GM21381 (cell line): ENCODE measurements around the gene ZMIZ1.

ENCODE experiments used
- ATAC-seq: cut with Tn5 transposase; IDR thresholded peaks from one replicate; pipeline ENCODE4 v1.9.1; 2021; ENCODE audit warnings: mild to moderate bottlenecking, moderate library complexity; ENCODE audit not compliant: unreplicated experiment

The ZMIZ1 gene

DNA sequence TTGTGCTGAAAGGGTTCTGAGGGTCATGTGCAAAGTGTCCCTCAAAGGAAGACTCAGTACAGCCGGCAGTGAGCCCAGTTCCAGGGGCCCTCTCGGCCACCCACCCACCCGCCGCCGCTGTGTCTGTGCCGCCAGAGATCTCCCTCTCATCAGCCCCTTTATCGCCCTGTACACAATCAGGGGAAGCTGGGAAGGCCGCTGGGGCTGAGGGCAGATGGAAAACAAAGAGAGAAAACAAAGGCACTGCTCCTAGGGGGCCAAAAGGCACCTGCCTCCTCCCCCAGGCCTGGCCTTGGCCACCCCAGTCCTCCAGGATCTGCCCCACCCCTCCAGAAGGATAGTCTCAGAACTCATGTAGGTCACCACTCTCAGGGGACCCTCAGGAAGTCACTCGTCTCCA, 67.0 kb downstream of the ZMIZ1 start:
- ATAC-seq, result no peak

GRCh38 chr10:79136236-79137005, 67.7 kb downstream of the ZMIZ1 start:
- ATAC-seq, result no peak

- ATAC-seq, result peak; percentile 7
These were observed 68.6 kb downstream of the ZMIZ1 start for GRCh38 chr10:79137300-79137756.

- peak; percentile 91 for ATAC-seq
These were observed 69.1 kb downstream of the ZMIZ1 start for GRCh38 chr10:79137826-79138225.

DNA sequence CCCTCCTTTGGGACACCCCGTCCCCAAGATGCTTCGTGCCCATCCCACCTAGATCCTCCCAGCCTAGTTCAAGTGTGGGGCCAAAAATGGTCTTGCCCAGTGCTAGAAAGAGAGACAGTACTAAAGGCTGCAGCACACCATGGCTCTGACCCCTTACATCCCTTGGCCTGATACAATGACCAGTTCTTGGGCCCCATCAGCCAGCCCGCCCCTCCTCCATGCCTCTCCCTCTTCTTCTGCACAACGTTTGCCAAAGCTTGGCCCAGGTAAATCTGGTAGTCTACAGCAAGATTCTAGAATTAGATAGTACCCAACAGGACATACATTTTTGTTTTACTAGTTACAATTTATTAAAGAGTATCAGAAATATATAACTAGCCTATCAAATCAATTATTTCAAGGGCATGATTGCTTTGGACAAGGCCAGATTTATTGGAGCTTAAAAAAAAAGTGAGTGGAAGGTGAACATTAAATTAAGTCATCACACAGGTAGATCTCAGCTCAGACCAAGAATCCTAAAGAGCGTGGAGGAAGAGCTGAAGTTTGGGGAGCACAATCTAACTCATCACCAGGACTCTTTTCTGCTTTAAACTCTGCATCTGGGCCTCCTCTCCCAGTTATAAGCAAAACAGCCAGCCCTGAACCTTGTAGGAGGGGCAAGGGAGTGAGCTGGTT, 69.8 kb downstream of the ZMIZ1 start:
- no peak for ATAC-seq

GRCh38 chr10:79139124-79139835, 70.5 kb downstream of the ZMIZ1 start:
- no peak for ATAC-seq

GRCh38 chr10:79140085-79140793, 71.5 kb downstream of the ZMIZ1 start:
- no peak for ATAC-seq

DNA sequence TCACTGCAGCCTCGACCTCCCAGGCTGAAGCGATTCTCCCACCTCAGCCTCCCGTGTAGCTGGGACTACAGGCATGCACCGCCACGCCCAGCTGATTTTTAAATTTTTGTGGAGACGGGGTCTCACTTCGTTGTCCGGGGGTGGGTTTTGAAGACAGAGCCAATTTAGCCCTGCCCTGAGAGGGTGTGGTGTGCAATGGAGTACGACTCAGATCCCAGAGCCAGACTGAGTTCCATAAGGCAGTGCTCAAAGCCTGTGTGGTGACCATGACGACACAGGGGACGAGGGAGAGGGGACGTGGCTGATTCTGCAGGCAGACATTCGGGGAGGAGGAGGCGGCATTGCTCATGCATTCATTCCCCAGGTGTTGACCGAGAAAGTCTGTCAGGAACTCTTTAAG, 72.1 kb downstream of the ZMIZ1 start:
- no peak for ATAC-seq

DNA sequence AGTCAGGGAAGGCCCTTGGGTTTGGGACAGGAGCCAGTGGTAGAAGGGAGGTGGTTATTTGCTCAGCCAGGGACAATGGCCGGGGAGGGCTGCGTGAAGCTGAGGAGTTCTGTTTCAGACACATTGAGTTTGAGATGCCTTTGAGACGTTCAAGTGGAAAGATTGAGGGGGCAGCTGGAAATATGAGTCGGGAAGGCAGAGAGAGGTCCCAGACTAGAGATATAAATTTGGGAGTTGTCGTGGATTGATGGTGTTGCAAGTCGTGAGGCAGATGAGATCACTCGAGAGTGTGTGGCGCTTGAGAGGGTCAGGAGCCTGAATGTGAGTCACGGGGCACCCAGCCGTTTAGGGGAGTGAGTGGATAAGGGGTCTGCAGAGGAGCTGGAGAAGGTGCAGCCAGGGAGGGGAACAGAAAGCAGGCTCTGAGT, 73.3 kb downstream of the ZMIZ1 start:
- ATAC-seq, result no peak

DNA sequence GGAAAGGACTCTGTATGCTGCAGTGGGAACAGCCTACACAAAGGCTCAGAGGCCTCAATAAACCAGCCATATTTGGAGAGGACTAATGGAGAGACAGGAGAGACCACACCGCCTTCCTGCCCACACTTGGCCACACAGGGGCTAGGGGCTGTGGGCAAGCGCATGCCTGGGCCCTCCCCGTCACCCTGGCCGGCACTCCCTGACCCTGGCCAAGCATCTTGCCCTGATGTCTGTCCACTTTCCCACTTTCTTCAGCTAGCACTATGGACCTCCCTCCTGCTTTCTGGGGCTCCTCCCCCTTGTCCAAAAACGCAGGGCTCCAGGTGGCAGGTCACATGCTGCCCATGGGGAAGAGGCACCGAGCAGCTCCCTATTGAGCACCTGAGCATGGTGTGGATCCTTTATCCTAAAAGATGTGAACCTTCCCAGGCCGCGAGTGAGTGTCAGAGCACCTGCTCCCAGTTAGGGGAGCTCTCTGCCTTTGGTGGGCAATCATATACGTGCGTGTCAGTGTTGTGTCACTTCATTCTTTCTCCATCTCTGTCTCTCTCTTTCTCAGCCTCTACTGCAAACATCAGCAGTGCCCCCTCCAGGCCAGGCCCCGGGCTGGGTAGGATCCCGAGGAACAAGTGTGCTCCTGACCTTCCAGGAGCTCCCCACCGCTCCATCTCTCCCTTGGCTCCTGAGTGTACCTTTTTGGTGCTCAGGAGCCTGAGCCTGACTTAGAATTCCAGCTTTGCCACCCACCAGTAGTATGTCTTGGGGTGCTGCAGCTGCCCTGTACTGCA, 74.0 kb downstream of the ZMIZ1 start:
- no peak for ATAC-seq

- no peak for ATAC-seq
These were observed 75.1 kb downstream of the ZMIZ1 start for GRCh38 chr10:79143879-79144278.

- no peak for ATAC-seq
These were observed 75.8 kb downstream of the ZMIZ1 start for GRCh38 chr10:79144351-79145173.

DNA sequence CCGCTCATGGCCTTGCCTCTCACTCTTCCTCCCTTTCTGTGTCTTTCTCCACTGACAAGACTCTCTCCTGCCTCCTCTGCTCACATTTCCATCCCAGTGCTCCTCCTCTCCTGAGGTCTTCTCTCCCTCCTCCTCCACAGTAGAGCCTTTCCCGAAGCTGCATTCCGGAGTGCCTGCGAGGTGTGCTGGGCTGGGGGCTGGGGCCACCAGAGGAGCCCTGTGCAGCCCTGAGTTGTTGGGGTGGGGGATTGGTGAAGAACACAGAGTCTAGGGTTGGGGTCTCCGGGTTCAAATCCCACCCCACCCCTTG, 76.4 kb downstream of the ZMIZ1 start:
- ATAC-seq, result no peak

DNA sequence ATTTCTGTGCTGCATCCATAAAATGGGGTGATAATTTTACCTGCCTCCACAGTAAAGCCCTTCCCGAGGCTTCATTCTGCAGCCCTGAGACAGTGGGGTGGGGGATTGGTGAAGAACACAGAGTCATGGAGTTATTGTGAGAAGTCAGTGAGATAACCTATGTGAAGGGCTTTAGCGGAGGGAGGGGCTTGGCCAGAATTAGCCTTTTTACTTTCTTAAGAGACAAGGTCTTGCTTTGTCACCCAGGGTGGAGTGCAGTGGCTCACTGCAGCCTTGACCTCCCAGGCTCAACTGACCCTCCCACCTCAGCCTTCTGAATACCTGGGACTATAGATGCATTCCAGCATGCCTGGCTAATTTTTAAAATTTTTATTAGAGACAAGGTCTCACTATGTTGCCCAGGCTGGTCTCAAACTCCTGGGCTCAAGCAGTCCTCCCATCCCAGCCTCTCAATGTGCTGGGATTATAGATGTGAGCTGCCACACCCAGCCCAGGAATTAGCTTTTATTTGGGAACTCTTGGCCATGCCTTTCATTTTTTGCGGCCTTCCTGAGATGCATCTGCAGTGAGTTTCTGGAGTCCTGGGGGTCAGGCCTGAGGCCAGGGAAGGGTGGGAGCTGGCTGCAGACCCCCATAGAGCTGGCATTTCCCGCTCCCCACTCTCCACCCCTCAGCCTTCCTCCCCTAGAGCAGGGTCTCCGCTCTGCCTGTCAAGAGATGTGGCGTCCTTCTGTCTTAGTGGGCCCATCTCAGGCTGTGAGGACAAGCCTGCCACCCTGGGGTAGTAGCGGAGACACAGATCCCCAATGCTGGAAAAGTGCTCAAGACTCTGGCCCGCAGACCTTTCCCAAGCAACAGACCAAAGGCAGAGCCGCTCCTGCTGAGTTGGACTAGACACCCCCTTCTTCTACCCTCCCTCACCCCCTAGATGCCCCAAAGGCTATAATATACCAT, 77.0 kb downstream of the ZMIZ1 start:
- no peak for ATAC-seq

GRCh38 chr10:79146611-79147130, 77.9 kb downstream of the ZMIZ1 start:
- ATAC-seq, result no peak

DNA sequence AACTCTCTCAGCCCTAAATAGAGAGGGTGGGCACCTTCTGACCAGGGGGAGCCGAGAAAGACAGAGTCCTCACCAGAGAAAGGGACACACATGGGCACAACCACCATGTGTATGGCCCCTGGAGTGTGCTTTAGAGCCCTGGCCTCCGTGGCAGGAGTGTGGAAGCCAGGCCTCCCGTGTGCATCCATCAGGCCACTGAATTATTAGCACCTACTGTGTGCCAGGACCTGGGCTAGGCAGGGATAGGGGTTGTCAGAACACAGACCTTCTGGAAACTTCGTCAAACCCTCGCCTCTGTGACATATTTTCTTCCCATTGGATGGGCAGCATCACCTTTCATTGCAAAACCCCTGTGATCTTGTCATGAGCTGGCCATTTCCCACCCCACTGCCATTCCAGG, 78.5 kb downstream of the ZMIZ1 start:
- no peak for ATAC-seq

DNA sequence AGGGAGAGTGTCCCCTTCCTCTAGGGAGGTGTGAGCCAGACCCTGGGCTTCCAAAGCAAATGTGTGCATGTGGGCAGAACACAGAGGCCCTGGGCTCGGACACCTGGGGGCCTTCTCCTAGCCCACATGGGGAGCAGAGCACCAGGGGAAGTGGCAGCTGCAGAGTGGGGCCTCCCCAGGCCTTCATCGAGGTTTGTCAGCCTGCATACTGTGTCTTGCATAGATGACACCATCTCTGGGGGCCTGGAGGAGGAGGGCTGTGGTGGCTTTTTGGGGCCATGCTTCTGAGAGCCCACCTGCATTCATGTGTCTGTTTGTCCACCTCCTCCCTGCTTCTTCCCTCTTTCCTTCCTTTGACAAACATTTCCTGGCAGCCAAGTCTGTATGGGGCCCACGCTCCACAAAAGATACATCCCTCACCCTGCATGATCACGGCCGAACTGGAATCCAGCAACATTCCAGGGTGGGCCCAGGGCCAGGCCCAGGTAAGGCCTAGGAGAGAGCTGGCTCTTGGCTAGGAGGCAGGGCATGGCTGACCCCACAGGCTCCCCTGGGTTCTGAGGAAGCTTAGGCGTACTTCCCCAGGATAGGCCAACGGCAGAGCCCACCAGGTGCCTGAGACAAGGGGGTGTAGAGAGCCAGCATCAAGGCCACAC, 79.2 kb downstream of the ZMIZ1 start:
- ATAC-seq, result no peak
